GM12873 (cell line): Measurements from ENCODE around the gene PPP1R12C.

Experiments
- CTCF ChIP-seq: IDR thresholded peaks from 2 replicates; pipeline ENCODE4 v1.5.1; 2012; ENCODE audit warnings: low read depth, mild to moderate bottlenecking, moderate library complexity, low read length, control low read depth; ENCODE audit not compliant: insufficient read depth; ENCODE audit errors: missing control alignments

Gene PPP1R12C

GRCh38 chr19:55056827-55057226 is 60.6 kb downstream of the PPP1R12C start:
- TF ChIP-seq CTCF, result no peak

- no peak for TF ChIP-seq CTCF
Measured at GRCh38 chr19:55053735-55054134, 63.7 kb downstream of the PPP1R12C start.

GRCh38 chr19:55050749-55051532 is 66.5 kb downstream of the PPP1R12C start:
- no peak for TF ChIP-seq CTCF

GRCh38 chr19:55048446-55048845 is 69.0 kb downstream of the PPP1R12C start:
- TF ChIP-seq CTCF, result no peak

- no peak for TF ChIP-seq CTCF
Measured at GRCh38 chr19:55047951-55048350, 69.5 kb downstream of the PPP1R12C start.

GRCh38 chr19:55046975-55047622 is 70.3 kb downstream of the PPP1R12C start:
- TF ChIP-seq CTCF, result no peak
